Gastroesophageal sphincter (tissue), 4 donors: ENCODE results near the gene SPTA1. TPM values are rescaled to one million over a fixed set of nuclear protein-coding genes. Genes with fewer than 3 reads are reported as not detected.

Source experiments
- ATAC-seq: fragments of 150-250 bp; one replicate; pipeline ENCODE4 v1.9.1; 2016; ENCODE audit warnings: mild to moderate bottlenecking, moderate library complexity
- H3K27ac ChIP-seq, 4 donors: fragments of 200-600 bp; sonication (generic) in 3 of 4; 1 replicate in 3 of 4; 2 replicates in 1 of 4; pipeline ENCODE4 v1.5.1; 2016 to 2019
- H3K27me3 ChIP-seq: fragments of 200-600 bp; sonication (generic); one replicate; pipeline ENCODE4 v1.5.1; 2019
- H3K36me3 ChIP-seq, 2 donors: fragments of 200-600 bp; sonication (generic); one replicate each; pipeline ENCODE4 v1.5.1; 2019; ENCODE audit warnings: control low read depth in 1 of 2
- H3K4me1 ChIP-seq, 3 donors: fragments of 200-600 bp; sonication (generic); 1 replicate in 2 of 3; 2 replicates in 1 of 3; pipeline ENCODE4 v1.5.1; 2016 to 2019; ENCODE audit warnings: control low read depth in 2 of 3
- H3K4me3 ChIP-seq, 2 donors: fragments of 200-600 bp; sonication (generic); one replicate each; pipeline ENCODE4 v1.5.1; 2019; ENCODE audit warnings: mild to moderate bottlenecking in 1 of 2, moderate library complexity in 1 of 2
- H3K9me3 ChIP-seq, 3 donors: fragments of 200-600 bp; sonication (generic); one replicate each; pipeline ENCODE4 v1.5.1; 2017 to 2019; ENCODE audit warnings: control low read depth in 2 of 3
- CTCF ChIP-seq, 4 experiments: fragments of 200-600 bp in 2 of 4; fragments of 450-650 bp in 2 of 4; sonication (generic) in 1 of 4; IDR thresholded peaks; one replicate each; pipeline ENCODE4 v1.5.1; 2017 to 2019; ENCODE audit warnings: antibody characterized with exemption in 4 of 4, mild to moderate bottlenecking in 2 of 4, moderate library complexity in 2 of 4
- POLR2AphosphoS5 ChIP-seq: sonication (generic); formaldehyde crosslinking; IDR thresholded peaks from one replicate; pipeline ENCODE4 v1.6.1; 2017; ENCODE audit warnings: antibody characterized with exemption
- WGBS, 2 donors: methylation state at CpG; one replicate each; pipeline ENCODE4 v1.1.5; 2018; ENCODE audit warnings: low coverage in 1 of 2; 5-methylcytosine and 5-hydroxymethylcytosine counted together
- total RNA-seq, 4 donors: library from RNA; depleted of rRNA; stranded (reverse); fragments of >200 nt; gene quantifications; one replicate each; pipeline ENCODE4 v1.1.0, GENCODE V29; 2016

The SPTA1 gene
- total RNA-seq, 4 donors from 2014 or later, result 0.05 to 0.16 TPM; not detected in 2

GRCh38 chr1:158563853-158564252, 122.7 kb downstream of the SPTA1 start:
- no peak overlapping the region for H3K27ac ChIP-seq
- no peaks in the 10 kb centered on the region for H3K36me3 ChIP-seq
- no peak for TF ChIP-seq POLR2AphosphoS5
- TF ChIP-seq CTCF (IDR thresholded peaks at IDR 0.05), result no peak
- H3K4me1 ChIP-seq, result no peaks in the 10 kb centered on the region
- WGBS, 2 donors, result 57 to 80% methylated on average over 1 to 2 of the region's 2 CpGs
- ATAC-seq, result no peak
- H3K4me3 ChIP-seq, result no peak overlapping the region
- H3K27me3 ChIP-seq, result no peaks in the 10 kb centered on the region
- no peaks in the 10 kb centered on the region for H3K9me3 ChIP-seq

Other genes with a start within 250 kb of the SPTA1 start
- gene OR10K1, start 224.9 kb downstream of the SPTA1 start, total RNA-seq, result not detected
- gene OR10R2, start 214.5 kb downstream of the SPTA1 start, total RNA-seq, result not detected
- not detected for gene OR6Y1, start 132.3 kb downstream of the SPTA1 start, total RNA-seq
- not detected for gene OR6P1, start 116.1 kb downstream of the SPTA1 start, total RNA-seq
- gene OR10X1, start 106.8 kb downstream of the SPTA1 start, total RNA-seq, result not detected
- gene OR10Z1, start 81.4 kb downstream of the SPTA1 start, total RNA-seq, result not detected
- gene OR6K2, start 13.9 kb upstream of the SPTA1 start, total RNA-seq, result not detected
- gene OR6K3, start 34.0 kb upstream of the SPTA1 start, total RNA-seq, result under 1 TPM in 1 of 4 donors, not detected in 3; 0.35 TPM
- gene OR6K6, start 68.0 kb upstream of the SPTA1 start, total RNA-seq, result not detected
- gene OR6N1, start 85.5 kb upstream of the SPTA1 start, total RNA-seq, result not detected
- not detected for gene OR6N2, start 94.5 kb upstream of the SPTA1 start, total RNA-seq
- gene MNDA, start 144.6 kb upstream of the SPTA1 start, total RNA-seq, result 10 to 100 TPM in 1 of 4 donors, 1 to 10 TPM in 1, under 1 TPM in 1, not detected in 1; 0.73 to 10.5 (median 8.6) TPM
- gene PYHIN1, start 244.8 kb upstream of the SPTA1 start, total RNA-seq, result 1 to 10 TPM in 2 of 4 donors, under 1 TPM in 1, not detected in 1; 0.84 to 2.0 (median 1.2) TPM